ENCODE data around the gene ARL15.

DNA sequence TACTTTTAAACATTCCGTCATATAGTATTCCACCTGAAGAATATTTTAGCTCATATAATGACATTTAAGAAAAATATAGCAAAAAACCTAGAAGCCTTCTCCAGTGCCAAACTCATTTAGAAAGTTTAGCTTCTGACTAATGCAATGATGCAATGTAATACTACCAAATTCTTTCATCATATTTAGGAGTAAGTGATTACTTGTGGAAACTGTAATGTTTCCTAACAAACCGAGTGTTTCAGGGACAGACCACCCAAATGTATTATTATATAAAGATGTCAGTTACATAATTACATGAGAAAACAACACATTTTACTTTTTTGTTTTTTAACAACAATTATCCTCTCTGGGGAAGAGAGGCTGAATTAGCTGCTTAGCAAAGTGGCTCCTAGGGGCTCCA lies 316.2 kb downstream of the ARL15 start:
- TF ChIP-seq EZH2 (IDR thresholded peaks at IDR 0.05; ENCODE audit: borderline replicate concordance, low read length): no peak
- TF ChIP-seq, protein P1, sequence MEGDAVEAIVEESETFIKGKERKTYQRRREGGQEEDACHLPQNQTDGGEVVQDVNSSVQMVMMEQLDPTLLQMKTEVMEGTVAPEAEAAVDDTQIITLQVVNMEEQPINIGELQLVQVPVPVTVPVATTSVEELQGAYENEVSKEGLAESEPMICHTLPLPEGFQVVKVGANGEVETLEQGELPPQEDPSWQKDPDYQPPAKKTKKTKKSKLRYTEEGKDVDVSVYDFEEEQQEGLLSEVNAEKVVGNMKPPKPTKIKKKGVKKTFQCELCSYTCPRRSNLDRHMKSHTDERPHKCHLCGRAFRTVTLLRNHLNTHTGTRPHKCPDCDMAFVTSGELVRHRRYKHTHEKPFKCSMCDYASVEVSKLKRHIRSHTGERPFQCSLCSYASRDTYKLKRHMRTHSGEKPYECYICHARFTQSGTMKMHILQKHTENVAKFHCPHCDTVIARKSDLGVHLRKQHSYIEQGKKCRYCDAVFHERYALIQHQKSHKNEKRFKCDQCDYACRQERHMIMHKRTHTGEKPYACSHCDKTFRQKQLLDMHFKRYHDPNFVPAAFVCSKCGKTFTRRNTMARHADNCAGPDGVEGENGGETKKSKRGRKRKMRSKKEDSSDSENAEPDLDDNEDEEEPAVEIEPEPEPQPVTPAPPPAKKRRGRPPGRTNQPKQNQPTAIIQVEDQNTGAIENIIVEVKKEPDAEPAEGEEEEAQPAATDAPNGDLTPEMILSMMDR (conservative IDR thresholded peaks at IDR 0.05 in 1 of 2, IDR thresholded peaks at IDR 0.05 in 1 of 2; ENCODE audit: extremely low read depth in 1 of 2, insufficient read depth in 1 of 2, low read depth in 1 of 2, low read length in 2 of 2): no peak
